ENCODE results near the gene COL25A1. TPM values are rescaled to one million over a fixed set of nuclear protein-coding genes. Genes with fewer than 3 reads are reported as not detected.

COL25A1 gene
- total and polyA plus RNA-seq, 2 experiments from 2014 or later, result 0.25 TPM; not detected in 1

GRCh38 chr4:108891896-108892590, 410.4 kb downstream of the COL25A1 start:
- Histone ChIP-seq H3K9me3 (ENCODE audit: low read depth) (no peaks in the 10 kb centered on the region), H3K4me3 (no peak overlapping the region), H3K27ac (no peak overlapping the region), H4K20me1 (ENCODE audit: insufficient read depth) (no peaks in the 10 kb centered on the region), H3K36me3 (ENCODE audit: low read depth) (no peaks in the 10 kb centered on the region), H3K9me2 (ENCODE audit: insufficient read depth) (no peaks in the 10 kb centered on the region), H3F3A (ENCODE audit: insufficient read depth) (peaks cover 6% of the 10 kb centered on the region; the same call in 1 of the 2 replicates), H2AFZ (no peak overlapping the region), H3K79me2 (ENCODE audit: insufficient read depth) (no peaks in the 10 kb centered on the region), H3K4me1 (ENCODE audit: insufficient read depth) (peaks cover 23% of the 10 kb centered on the region), H3K27me3 (replicated peaks; ENCODE audit: insufficient read depth) (no peaks in the 10 kb centered on the region), H3K4me2 (ENCODE audit: unreplicated experiment) (no peak overlapping the region), H3K9ac (no peak overlapping the region)
- no peak for DNase-seq
- in situ Hi-C loops (cut with MboI), result no loop called here
- WGBS, 2 experiments (ENCODE audit: low coverage in 1 of 2, low lambda C conversion rate in 2 of 2, missing lambda C conversion rate in 2 of 2), result 94 to 97% methylated on average over 1 of the region's 1 CpG
- TF ChIP-seq EZH2phosphoT487 (IDR thresholded peaks at IDR 0.05; ENCODE audit: insufficient read depth, low read depth), result no peak
- TF ChIP-seq EZH2 (IDR thresholded peaks at IDR 0.05; ENCODE audit: insufficient read depth, poor library complexity, severe bottlenecking), result no peak

- no peak for TF ChIP-seq EZH2phosphoT487 (IDR thresholded peaks at IDR 0.05; ENCODE audit: insufficient read depth, low read depth)
- no peak for TF ChIP-seq EZH2 (IDR thresholded peaks at IDR 0.05; ENCODE audit: insufficient read depth, poor library complexity, severe bottlenecking)
- in situ Hi-C loops (cut with MboI), result no loop called here
- H3K27me3 ChIP-seq (replicated peaks; ENCODE audit: insufficient read depth), result no peaks in the 10 kb centered on the region
- H3K9me2 ChIP-seq (ENCODE audit: insufficient read depth), result no peaks in the 10 kb centered on the region
- peaks cover 11% of the 10 kb centered on the region; the same call in 1 of the 2 replicates for H3F3A ChIP-seq (ENCODE audit: insufficient read depth)
- no peaks in the 10 kb centered on the region for H3K9me3 ChIP-seq (ENCODE audit: low read depth)
- no peaks in the 10 kb centered on the region for H3K36me3 ChIP-seq (ENCODE audit: low read depth)
- 31 to 55% methylated on average over 2 of the region's 2 CpGs for WGBS, 2 experiments (ENCODE audit: low coverage in 1 of 2, low lambda C conversion rate in 2 of 2, missing lambda C conversion rate in 2 of 2)
- no peaks in the 10 kb centered on the region for H3K79me2 ChIP-seq (ENCODE audit: insufficient read depth)
- no peak overlapping the region for H3K4me3 ChIP-seq
- no peak overlapping the region for H3K27ac ChIP-seq
- H3K9ac ChIP-seq, result no peak overlapping the region
- H3K4me2 ChIP-seq (ENCODE audit: unreplicated experiment), result no peak overlapping the region
- H2AFZ ChIP-seq, result no peak overlapping the region; the same call in 1 of the 2 replicates
- no peak for DNase-seq
- H3K4me1 ChIP-seq (ENCODE audit: insufficient read depth), result peaks cover 31% of the 10 kb centered on the region
- no peaks in the 10 kb centered on the region for H4K20me1 ChIP-seq (ENCODE audit: insufficient read depth)
Observed at GRCh38 chr4:108890484-108890881, 412.0 kb downstream of the COL25A1 start.

GRCh38 chr4:108889696-108890483, 412.6 kb downstream of the COL25A1 start:
- Histone ChIP-seq H3K4me2 (ENCODE audit: unreplicated experiment) (no peak overlapping the region), H3K9ac (no peak overlapping the region), H3K27ac (no peak overlapping the region), H2AFZ (no peak overlapping the region), H3F3A (ENCODE audit: insufficient read depth) (peaks cover 17% of the 10 kb centered on the region; the same call in 1 of the 2 replicates), H4K20me1 (ENCODE audit: insufficient read depth) (no peaks in the 10 kb centered on the region), H3K79me2 (ENCODE audit: insufficient read depth) (no peaks in the 10 kb centered on the region), H3K9me2 (ENCODE audit: insufficient read depth) (no peaks in the 10 kb centered on the region), H3K36me3 (ENCODE audit: low read depth) (no peaks in the 10 kb centered on the region), H3K27me3 (replicated peaks; ENCODE audit: insufficient read depth) (no peaks in the 10 kb centered on the region), H3K9me3 (ENCODE audit: low read depth) (no peaks in the 10 kb centered on the region), H3K4me1 (ENCODE audit: insufficient read depth) (peaks cover 37% of the 10 kb centered on the region), H3K4me3 (no peak overlapping the region)
- TF ChIP-seq EZH2 (IDR thresholded peaks at IDR 0.05; ENCODE audit: insufficient read depth, poor library complexity, severe bottlenecking), result no peak
- TF ChIP-seq EZH2phosphoT487 (IDR thresholded peaks at IDR 0.05; ENCODE audit: insufficient read depth, low read depth), result no peak
- in situ Hi-C loops (cut with MboI), result no loop called here
- 52% methylated on average over 8 of the region's 8 CpGs for WGBS, 2 experiments (ENCODE audit: low coverage in 1 of 2, low lambda C conversion rate in 2 of 2, missing lambda C conversion rate in 2 of 2)
- DNase-seq, result no peak

- no peak for DNase-seq
- no peak overlapping the region for H3K27ac ChIP-seq
- peak overlapping the region; percentile 29 for H3K4me2 ChIP-seq (ENCODE audit: unreplicated experiment)
- no peak overlapping the region for H2AFZ ChIP-seq
- H3K79me2 ChIP-seq (ENCODE audit: insufficient read depth), result no peaks in the 10 kb centered on the region
- H3K27me3 ChIP-seq (replicated peaks; ENCODE audit: insufficient read depth), result no peaks in the 10 kb centered on the region
- H4K20me1 ChIP-seq (ENCODE audit: insufficient read depth), result no peaks in the 10 kb centered on the region
- no peaks in the 10 kb centered on the region for H3K36me3 ChIP-seq (ENCODE audit: low read depth)
- WGBS, 2 experiments (ENCODE audit: low coverage in 1 of 2, low lambda C conversion rate in 2 of 2, missing lambda C conversion rate in 2 of 2), result 55 to 68% methylated on average over 1 of the region's 1 CpG
- no peak overlapping the region for H3K9ac ChIP-seq
- in situ Hi-C loops (cut with MboI), result no loop called here
- no peak overlapping the region for H3K4me3 ChIP-seq
- no peaks in the 10 kb centered on the region for H3K9me2 ChIP-seq (ENCODE audit: insufficient read depth)
- H3F3A ChIP-seq (ENCODE audit: insufficient read depth), result peaks cover 25% of the 10 kb centered on the region
- no peaks in the 10 kb centered on the region for H3K9me3 ChIP-seq (ENCODE audit: low read depth)
- H3K4me1 ChIP-seq (ENCODE audit: insufficient read depth), result peaks cover 46% of the 10 kb centered on the region
- TF ChIP-seq EZH2 (IDR thresholded peaks at IDR 0.05; ENCODE audit: insufficient read depth, poor library complexity, severe bottlenecking), result no peak
Observed at GRCh38 chr4:108888769-108889168, 413.7 kb downstream of the COL25A1 start.
